Gastroesophageal sphincter (tissue), 4 donors: ENCODE measurements around the gene SLC15A3. TPM values are rescaled to one million over a fixed set of nuclear protein-coding genes. Genes with fewer than 3 reads are reported as not detected.

Source experiments
- ATAC-seq: fragments of 150-250 bp; one replicate; pipeline ENCODE4 v1.9.1; 2016; ENCODE audit warnings: mild to moderate bottlenecking, moderate library complexity
- H3K27ac ChIP-seq, 4 donors: fragments of 200-600 bp; sonication (generic) in 3 of 4; 1 replicate in 3 of 4; 2 replicates in 1 of 4; pipeline ENCODE4 v1.5.1; 2016 to 2019
- H3K27me3 ChIP-seq: fragments of 200-600 bp; sonication (generic); one replicate; pipeline ENCODE4 v1.5.1; 2019
- H3K36me3 ChIP-seq, 2 donors: fragments of 200-600 bp; sonication (generic); one replicate each; pipeline ENCODE4 v1.5.1; 2019; ENCODE audit warnings: control low read depth in 1 of 2
- H3K4me1 ChIP-seq, 3 donors: fragments of 200-600 bp; sonication (generic); 1 replicate in 2 of 3; 2 replicates in 1 of 3; pipeline ENCODE4 v1.5.1; 2016 to 2019; ENCODE audit warnings: control low read depth in 2 of 3
- H3K4me3 ChIP-seq, 2 donors: fragments of 200-600 bp; sonication (generic); one replicate each; pipeline ENCODE4 v1.5.1; 2019; ENCODE audit warnings: mild to moderate bottlenecking in 1 of 2, moderate library complexity in 1 of 2
- H3K9me3 ChIP-seq, 3 donors: fragments of 200-600 bp; sonication (generic); one replicate each; pipeline ENCODE4 v1.5.1; 2017 to 2019; ENCODE audit warnings: control low read depth in 2 of 3
- CTCF ChIP-seq, 4 experiments: fragments of 200-600 bp in 2 of 4; fragments of 450-650 bp in 2 of 4; sonication (generic) in 1 of 4; IDR thresholded peaks; one replicate each; pipeline ENCODE4 v1.5.1; 2017 to 2019; ENCODE audit warnings: antibody characterized with exemption in 4 of 4, mild to moderate bottlenecking in 2 of 4, moderate library complexity in 2 of 4
- EP300 ChIP-seq: sonication (generic); formaldehyde crosslinking; IDR thresholded peaks from one replicate; pipeline ENCODE4 v1.6.1; 2017; ENCODE audit warnings: antibody characterized with exemption, mild to moderate bottlenecking
- POLR2A ChIP-seq, 2 donors: fragments of 450-650 bp; IDR thresholded peaks; one replicate each; pipeline ENCODE4 v1.6.1; 2017; ENCODE audit warnings: antibody characterized with exemption in 2 of 2, mild to moderate bottlenecking in 2 of 2, moderate library complexity in 1 of 2
- POLR2AphosphoS5 ChIP-seq: sonication (generic); formaldehyde crosslinking; IDR thresholded peaks from one replicate; pipeline ENCODE4 v1.6.1; 2017; ENCODE audit warnings: antibody characterized with exemption
- WGBS, 2 donors: methylation state at CpG; one replicate each; pipeline ENCODE4 v1.1.5; 2018; ENCODE audit warnings: low coverage in 1 of 2; 5-methylcytosine and 5-hydroxymethylcytosine counted together
- total RNA-seq, 4 donors: library from RNA; depleted of rRNA; stranded (reverse); fragments of >200 nt; gene quantifications; one replicate each; pipeline ENCODE4 v1.1.0, GENCODE V29; 2016

SLC15A3 gene
- total RNA-seq, 4 donors from 2014 or later = 16.7 to 48.4 (median 19.5) TPM

GRCh38 chr11:60937811-60938210 lies 14.2 kb downstream of the SLC15A3 start:
- no peak for ATAC-seq
- Histone ChIP-seq H3K36me3 (peaks cover 0 to 63% of the 10 kb centered on the region in 2 donors), H3K4me3 (no peak overlapping the region), H3K9me3 (no peaks in the 10 kb centered on the region), H3K27ac (peak overlapping the region in 2 of 4 donors; percentile 27 to 49), H3K27me3 (peaks cover 10% of the 10 kb centered on the region), H3K4me1 (no peaks in the 10 kb centered on the region)
- 85% methylated on average over 1 of the region's 8 CpGs; no CpG with 5 or more reads in 1 of the 2 donors for WGBS, 2 donors
- TF ChIP-seq CTCF (IDR thresholded peaks at IDR 0.05) = no peak
- TF ChIP-seq POLR2AphosphoS5 = no peak
- TF ChIP-seq EP300 = no peak
- no peak for TF ChIP-seq POLR2A (IDR thresholded peaks at IDR 0.05)

- Histone ChIP-seq H3K4me1 (no peaks in the 10 kb centered on the region), H3K9me3 (no peaks in the 10 kb centered on the region), H3K27ac (peak overlapping the region in 3 of 4 donors; percentile 32 to 51 (median 49)), H3K4me3 (no peak overlapping the region), H3K27me3 (peaks cover 10% of the 10 kb centered on the region), H3K36me3 (peaks cover 0 to 57% of the 10 kb centered on the region in 2 donors)
- 44 to 70% methylated on average over 2 to 4 of the region's 12 CpGs for WGBS, 2 donors
- ATAC-seq = no peak
- no peak for TF ChIP-seq EP300
- no peak for TF ChIP-seq POLR2AphosphoS5
These were observed 14.8 kb downstream of the SLC15A3 start for GRCh38 chr11:60937144-60937527.

GRCh38 chr11:60936467-60937143 lies 15.4 kb downstream of the SLC15A3 start:
- H3K36me3 ChIP-seq = peaks cover 0 to 53% of the 10 kb centered on the region in 2 donors
- H3K27ac ChIP-seq = peak overlapping the region in 3 of 4 donors; percentile 32 to 51 (median 49)
- 80% methylated on average over 1 of the region's 18 CpGs; no CpG with 5 or more reads in 1 of the 2 donors for WGBS, 2 donors
- peaks cover 10% of the 10 kb centered on the region for H3K27me3 ChIP-seq
- H3K9me3 ChIP-seq = no peaks in the 10 kb centered on the region
- no peaks in the 10 kb centered on the region for H3K4me1 ChIP-seq
- ATAC-seq = no peak
- TF ChIP-seq EP300 (no peak), POLR2AphosphoS5 (no peak), POLR2A (IDR thresholded peaks at IDR 0.05) (no peak), CTCF (IDR thresholded peaks at IDR 0.05) (no peak)
- H3K4me3 ChIP-seq = no peak overlapping the region

- no peak for TF ChIP-seq CTCF (IDR thresholded peaks at IDR 0.05)
- no peak for TF ChIP-seq EP300
- no peak for TF ChIP-seq POLR2A (IDR thresholded peaks at IDR 0.05)
- no peak for TF ChIP-seq POLR2AphosphoS5
- H3K4me3 ChIP-seq = no peak overlapping the region
- H3K9me3 ChIP-seq = no peaks in the 10 kb centered on the region
- H3K4me1 ChIP-seq = no peaks in the 10 kb centered on the region
- H3K27ac ChIP-seq = no peak overlapping the region
- 100% methylated on average over 2 of the region's 27 CpGs; no CpG with 5 or more reads in 1 of the 2 donors for WGBS, 2 donors
- no peak for ATAC-seq
- H3K27me3 ChIP-seq = peaks cover 10% of the 10 kb centered on the region
- peaks cover 0 to 47% of the 10 kb centered on the region in 2 donors for H3K36me3 ChIP-seq
These were observed 16.1 kb downstream of the SLC15A3 start for GRCh38 chr11:60935676-60936442.

DNA sequence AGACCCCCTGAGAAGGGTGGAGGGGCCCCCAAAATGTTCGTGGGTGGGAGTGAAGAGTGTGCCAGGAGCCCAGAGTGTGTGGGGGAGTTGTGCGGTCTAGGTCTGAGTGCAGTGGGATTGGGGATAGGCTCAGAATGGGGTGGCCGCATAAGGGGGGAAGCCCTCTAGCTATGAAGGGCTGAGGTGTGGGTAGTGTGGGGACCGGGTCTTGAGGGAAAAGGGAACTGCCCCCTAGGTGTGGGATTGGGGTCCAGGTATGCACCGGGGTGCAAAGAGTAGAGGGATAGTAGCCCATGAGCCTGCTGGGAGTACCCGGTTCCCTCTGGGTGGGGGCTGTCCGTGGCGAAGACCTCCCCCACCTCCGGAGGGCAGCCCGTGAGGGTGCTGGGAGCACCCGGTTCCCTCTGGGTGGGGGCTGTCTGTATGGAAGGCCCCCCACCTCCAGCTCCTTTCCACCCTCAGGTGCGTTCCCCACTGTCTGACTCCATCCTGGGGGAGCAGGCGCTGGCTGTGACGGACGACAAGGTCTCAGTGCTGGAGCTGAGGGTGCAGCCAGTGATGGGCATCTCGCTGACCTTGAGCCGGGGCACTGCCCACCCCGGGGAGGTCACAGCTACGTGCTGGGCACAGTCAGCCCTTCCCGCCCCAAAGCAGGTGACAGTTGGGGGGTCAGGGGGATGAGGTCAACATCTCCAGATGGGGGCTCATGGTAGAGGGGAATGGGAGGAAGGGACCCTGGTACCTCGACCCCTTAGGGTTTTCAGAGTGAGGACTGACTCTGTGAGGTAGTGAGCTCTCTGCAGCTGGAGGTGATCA lies 17.0 kb downstream of the SLC15A3 start:
- H3K27ac ChIP-seq = no peak overlapping the region
- peaks cover 10% of the 10 kb centered on the region for H3K27me3 ChIP-seq
- H3K4me1 ChIP-seq = no peaks in the 10 kb centered on the region
- H3K36me3 ChIP-seq = peaks cover 0 to 39% of the 10 kb centered on the region in 2 donors
- no peak overlapping the region for H3K4me3 ChIP-seq
- no peak for ATAC-seq
- 90% methylated on average over 2 of the region's 21 CpGs; no CpG with 5 or more reads in 1 of the 2 donors for WGBS, 2 donors
- TF ChIP-seq POLR2AphosphoS5 = no peak
- TF ChIP-seq POLR2A (IDR thresholded peaks at IDR 0.05) = no peak
- TF ChIP-seq EP300 = no peak
- no peak for TF ChIP-seq CTCF (IDR thresholded peaks at IDR 0.05)
- H3K9me3 ChIP-seq = no peaks in the 10 kb centered on the region
